Activated T-cell treated with anti-CD3 and anti-CD28 coated beads, Interleukin-2, amount 50 U/mL, for 4 hours (primary cell): ENCODE data around the gene GJB5. TPM values are rescaled to one million over a fixed set of nuclear protein-coding genes. Genes with fewer than 3 reads are reported as not detected.
"Not testable (repeated sequence)": the region's sequence is repeated elsewhere in the genome, so short reads cannot be mapped to it uniquely, and the experiment has no call there.

Experiments
- ATAC-seq, 2 donors: fragments of 200-7000 bp; cut with Tn5 transposase; one replicate each; pipeline ENCODE4 v1.10.0; 2021
- DNase-seq: peaks from one replicate; pipeline ENCODE4 v3.0.0-alpha.2; 2020
- H3K27me3 Mint-ChIP-seq: one replicate; pipeline ENCODE4 v1.8.0; 2021; ENCODE audit warnings: low read depth, mixed read lengths
- H3K36me3 Mint-ChIP-seq: one replicate; pipeline ENCODE4 v1.8.0; 2022; ENCODE audit warnings: mixed read lengths; ENCODE audit not compliant: insufficient read depth
- H3K4me1 Mint-ChIP-seq: one replicate; pipeline ENCODE4 v1.8.0; 2021; ENCODE audit warnings: low read depth, mixed read lengths
- H3K4me3 Mint-ChIP-seq: one replicate; pipeline ENCODE4 v1.8.0; 2021; ENCODE audit warnings: mild to moderate bottlenecking, moderate library complexity, mixed read lengths
- H3K9me3 Mint-ChIP-seq: one replicate; pipeline ENCODE4 v1.8.0; 2021; ENCODE audit warnings: mixed read lengths
- total RNA-seq, 3 donors: library from RNA; stranded (reverse); gene quantifications; one replicate each; pipeline ENCODE4 v1.2.1, GENCODE V29; 2021

The GJB5 gene
- not detected for total RNA-seq

GRCh38 chr1:34754964-34755637, at the start of gene GJB5:
Gene GJB5 (plus strand): TSS chr1:34755047. CDS start chr1:34757331, 2,284 bp downstream.
- H3K4me1 Mint-ChIP-seq = no peaks in the 10 kb centered on the region
- H3K27me3 Mint-ChIP-seq = no peaks in the 10 kb centered on the region
- H3K4me3 Mint-ChIP-seq = no peak within 1 kb of the TSS
- ATAC-seq = no peak
- DNase-seq = no peak
- no peaks in the 10 kb centered on the region for H3K9me3 Mint-ChIP-seq
- no peaks in the 10 kb centered on the region for H3K36me3 Mint-ChIP-seq

- H3K4me3 Mint-ChIP-seq = no peak overlapping the region
- H3K36me3 Mint-ChIP-seq = no peaks in the 10 kb centered on the region
- ATAC-seq (no peak), DNase-seq (no peak)
- peaks cover 20% of the 10 kb centered on the region for H3K27me3 Mint-ChIP-seq
- H3K9me3 Mint-ChIP-seq = no peaks in the 10 kb centered on the region
- no peaks in the 10 kb centered on the region for H3K4me1 Mint-ChIP-seq
Observed at GRCh38 chr1:34705077-34705476, 49.8 kb upstream of the GJB5 start.

- Mint-ChIP-seq H3K9me3 (no peaks in the 10 kb centered on the region), H3K27me3 (peaks cover 17% of the 10 kb centered on the region), H3K4me1 (no peaks in the 10 kb centered on the region), H3K36me3 (no peaks in the 10 kb centered on the region), H3K4me3 (no peak overlapping the region)
- no peak for ATAC-seq
- DNase-seq = no peak
Observed at GRCh38 chr1:34708106-34708505, 46.7 kb upstream of the GJB5 start.

GRCh38 chr1:34709547-34709946, 45.3 kb upstream of the GJB5 start:
- H3K36me3 Mint-ChIP-seq = no peaks in the 10 kb centered on the region
- ATAC-seq (no peak), DNase-seq (no peak)
- H3K27me3 Mint-ChIP-seq = peaks cover 14% of the 10 kb centered on the region
- H3K9me3 Mint-ChIP-seq = no peaks in the 10 kb centered on the region
- no peak overlapping the region for H3K4me3 Mint-ChIP-seq
- H3K4me1 Mint-ChIP-seq = no peaks in the 10 kb centered on the region

GRCh38 chr1:34710812-34711211, 44.0 kb upstream of the GJB5 start:
- no peaks in the 10 kb centered on the region for H3K4me1 Mint-ChIP-seq
- ATAC-seq (no peak), DNase-seq (no peak)
- H3K36me3 Mint-ChIP-seq = no peaks in the 10 kb centered on the region
- peaks cover 4% of the 10 kb centered on the region for H3K27me3 Mint-ChIP-seq
- H3K4me3 Mint-ChIP-seq = no peak overlapping the region
- no peaks in the 10 kb centered on the region for H3K9me3 Mint-ChIP-seq

GRCh38 chr1:34711485-34711884, 43.4 kb upstream of the GJB5 start:
- H3K36me3 Mint-ChIP-seq = no peaks in the 10 kb centered on the region
- H3K9me3 Mint-ChIP-seq = no peaks in the 10 kb centered on the region
- H3K27me3 Mint-ChIP-seq = peaks cover 4% of the 10 kb centered on the region
- no peak overlapping the region for H3K4me3 Mint-ChIP-seq
- ATAC-seq (no peak), DNase-seq (no peak)
- H3K4me1 Mint-ChIP-seq = no peaks in the 10 kb centered on the region

GRCh38 chr1:34712007-34712688, 42.7 kb upstream of the GJB5 start:
- no peak overlapping the region for H3K4me3 Mint-ChIP-seq
- no peaks in the 10 kb centered on the region for H3K9me3 Mint-ChIP-seq
- ATAC-seq (no peak), DNase-seq (no peak)
- H3K36me3 Mint-ChIP-seq = no peaks in the 10 kb centered on the region
- H3K4me1 Mint-ChIP-seq = no peaks in the 10 kb centered on the region
- peaks cover 4% of the 10 kb centered on the region for H3K27me3 Mint-ChIP-seq

GRCh38 chr1:34713443-34713842, 41.4 kb upstream of the GJB5 start:
- Mint-ChIP-seq H3K4me3 (no peak overlapping the region), H3K36me3 (no peaks in the 10 kb centered on the region), H3K4me1 (no peaks in the 10 kb centered on the region), H3K27me3 (peaks cover 14% of the 10 kb centered on the region), H3K9me3 (no peaks in the 10 kb centered on the region)
- ATAC-seq (no peak), DNase-seq (no peak)

- peaks cover 16% of the 10 kb centered on the region for H3K27me3 Mint-ChIP-seq
- H3K9me3 Mint-ChIP-seq = no peaks in the 10 kb centered on the region
- ATAC-seq (no peak), DNase-seq (no peak)
- H3K4me1 Mint-ChIP-seq = no peaks in the 10 kb centered on the region
- no peaks in the 10 kb centered on the region for H3K36me3 Mint-ChIP-seq
- no peak overlapping the region for H3K4me3 Mint-ChIP-seq
Observed at GRCh38 chr1:34714386-34714785, 40.5 kb upstream of the GJB5 start.

- H3K27me3 Mint-ChIP-seq = peaks cover 16% of the 10 kb centered on the region
- H3K36me3 Mint-ChIP-seq = no peaks in the 10 kb centered on the region
- no peaks in the 10 kb centered on the region for H3K9me3 Mint-ChIP-seq
Observed at GRCh38 chr1:34715139-34715538, 39.7 kb upstream of the GJB5 start.

GRCh38 chr1:34721241-34721640, 33.6 kb upstream of the GJB5 start:
- no peak for DNase-seq
- peaks cover 45% of the 10 kb centered on the region for H3K27me3 Mint-ChIP-seq
- no peaks in the 10 kb centered on the region for H3K36me3 Mint-ChIP-seq
- no peak overlapping the region for H3K4me3 Mint-ChIP-seq
- H3K9me3 Mint-ChIP-seq = no peaks in the 10 kb centered on the region
- H3K4me1 Mint-ChIP-seq = no peaks in the 10 kb centered on the region
- no peak for ATAC-seq

More at GRCh38 chr1:34715139-34715538, 39.7 kb upstream of the GJB5 start:
- H3K4me3 Mint-ChIP-seq = no peak overlapping the region
- H3K4me1 Mint-ChIP-seq = no peaks in the 10 kb centered on the region
- DNase-seq (no peak), ATAC-seq (no peak)

- Mint-ChIP-seq H3K36me3 (no peaks in the 10 kb centered on the region), H3K4me1 (no peaks in the 10 kb centered on the region), H3K9me3 (no peaks in the 10 kb centered on the region), H3K4me3 (no peak overlapping the region), H3K27me3 (peaks cover 48% of the 10 kb centered on the region)
- DNase-seq = no peak
- no peak for ATAC-seq
Observed at GRCh38 chr1:34721646-34722355, 33.0 kb upstream of the GJB5 start.

- no peaks in the 10 kb centered on the region for H3K4me1 Mint-ChIP-seq
- DNase-seq (no peak), ATAC-seq (no peak)
- H3K27me3 Mint-ChIP-seq = peaks cover 26% of the 10 kb centered on the region
- H3K9me3 Mint-ChIP-seq = no peaks in the 10 kb centered on the region
- no peaks in the 10 kb centered on the region for H3K36me3 Mint-ChIP-seq
- H3K4me3 Mint-ChIP-seq = no peak overlapping the region
Observed at GRCh38 chr1:34726861-34727260, 28.0 kb upstream of the GJB5 start.

GRCh38 chr1:34730485-34730884, 24.4 kb upstream of the GJB5 start:
- ATAC-seq (no peak), DNase-seq (no peak)
- peaks cover 21% of the 10 kb centered on the region for H3K27me3 Mint-ChIP-seq
- no peaks in the 10 kb centered on the region for H3K9me3 Mint-ChIP-seq
- H3K36me3 Mint-ChIP-seq = no peaks in the 10 kb centered on the region
- no peaks in the 10 kb centered on the region for H3K4me1 Mint-ChIP-seq
- H3K4me3 Mint-ChIP-seq = no peak overlapping the region

- ATAC-seq, H3K4me3 Mint-ChIP-seq, H3K9me3 Mint-ChIP-seq, H3K36me3 Mint-ChIP-seq, H3K4me1 Mint-ChIP-seq, DNase-seq: not testable (repeated sequence)
- peaks cover 15% of the 10 kb centered on the region for H3K27me3 Mint-ChIP-seq
Observed at GRCh38 chr1:34732831-34733230, 22.0 kb upstream of the GJB5 start.
